GM12878 (cell line): ENCODE results near the gene BCKDK. TPM values are rescaled to one million over a fixed set of nuclear protein-coding genes. Genes with fewer than 3 reads are reported as not detected.
A peak's percentile ranks its signal among the peaks of the same experiment; 100 is the strongest.

Experiments used
- ATAC-seq: fragments of 200-7000 bp; cut with Tn5 transposase; 3 replicates; pipeline ENCODE4 v1.9.1; 2020; ENCODE audit warnings: mild to moderate bottlenecking, moderate library complexity
- BruUV-seq: library from RNA; stranded (reverse); fragments of 400-500 nt; replicated peaks from 2 replicates; lab custom pipeline; 2021; lab: Mats Ljungman, UMichigan
- CTCF ChIA-PET: fragments of 300-600 bp; sonication (Branson Sonifier 250); formaldehyde crosslinking; extraction: SDS; loops from one replicate; lab custom pipeline; 2021; ENCODE audit warnings: inconsistent platforms; lab: Yijun Ruan, JAX
- POLR2A ChIA-PET: fragments of 350-600 bp; formaldehyde crosslinking; extraction: SDS; loops from one replicate; lab custom pipeline; 2021; ENCODE audit warnings: inconsistent platforms; lab: Charles Lee
- RAD21 ChIA-PET: fragments of 300-600 bp; sonication (Branson Sonifier 250); formaldehyde crosslinking; loops from one replicate; lab custom pipeline; 2023; ENCODE audit warnings: antibody characterized with exemption; ENCODE audit not compliant: unreplicated experiment; lab: Charles Lee
- SMC1A ChIA-PET: fragments of 300-600 bp; sonication (Branson Sonifier 250); formaldehyde crosslinking; loops from one replicate; lab custom pipeline; 2023; ENCODE audit not compliant: unreplicated experiment, uncharacterized antibody; lab: Charles Lee
- DNase-seq: peaks from one replicate; pipeline ENCODE4 v3.0.0-alpha.2; 2011; ENCODE audit warnings: low read depth, low spot score
- FAIRE-seq: peaks from 3 replicates; lab custom pipeline; 2011; peaks lifted over from hg19 to GRCh38; lab: Jason Lieb, UNC
- H2AFZ ChIP-seq: 2 replicates; pipeline ENCODE4 v1.6.0; 2011; ENCODE audit warnings: low read depth, low read length, control low read depth; ENCODE audit not compliant: control insufficient read depth
- H3K27ac ChIP-seq: 2 replicates; pipeline ENCODE4 v1.5.1; 2011; ENCODE audit warnings: control low read depth; ENCODE audit not compliant: control insufficient read depth, insufficient read depth
- H3K27me3 ChIP-seq, 2 experiments: replicated peaks in 1 of 2; 2 replicates each; pipeline versions ENCODE4 v1.6.0 to v1.6.1; 2011; ENCODE audit warnings: low read length in 1 of 2; ENCODE audit not compliant: control insufficient read depth in 2 of 2, insufficient read depth in 2 of 2
- H3K36me3 ChIP-seq, 2 experiments: 2 replicates each; pipeline ENCODE4 v1.5.1; 2011; ENCODE audit warnings: low read length in 1 of 2; ENCODE audit not compliant: control insufficient read depth in 2 of 2, insufficient read depth in 2 of 2
- H3K4me1 ChIP-seq: 2 replicates; pipeline ENCODE4 v1.6.1; 2011; ENCODE audit warnings: mild to moderate bottlenecking, low read length, moderate library complexity, mixed read lengths; ENCODE audit not compliant: control insufficient read depth, insufficient read depth
- H3K4me2 ChIP-seq: 2 replicates; pipeline ENCODE4 v1.6.0; 2011; ENCODE audit warnings: control low read depth; ENCODE audit not compliant: control insufficient read depth, insufficient read depth
- H3K4me3 ChIP-seq: fragments of 200-600 bp; sonication (generic); 2 replicates; pipeline ENCODE4 v1.5.1; 2016
- H3K79me2 ChIP-seq: 2 replicates; pipeline ENCODE4 v1.6.0; 2011; ENCODE audit warnings: low read length; ENCODE audit not compliant: control insufficient read depth, insufficient read depth
- H3K9ac ChIP-seq: 2 replicates; pipeline ENCODE4 v1.8.0; 2011; ENCODE audit warnings: low read length, control low read depth, mixed read lengths; ENCODE audit not compliant: control insufficient read depth, insufficient read depth
- H3K9me3 ChIP-seq: replicated peaks from 3 replicates; pipeline ENCODE4 v1.5.1; 2011; ENCODE audit warnings: mild to moderate bottlenecking, low read length; ENCODE audit not compliant: control insufficient read depth, insufficient read depth
- H4K20me1 ChIP-seq: 2 replicates; pipeline ENCODE4 v1.6.0; 2011; ENCODE audit not compliant: control insufficient read depth, insufficient read depth
- TCF12 ChIP-seq: IDR thresholded peaks from 2 replicates; pipeline ENCODE4 v1.6.1; 2011; ENCODE audit warnings: low read depth, mild to moderate bottlenecking, low read length
- USF2 ChIP-seq: IDR thresholded peaks from 2 replicates; pipeline ENCODE4 v1.6.1; 2011; ENCODE audit warnings: low read depth, low read length, improper control_type of control experiment, borderline replicate concordance
- ZZZ3 ChIP-seq: IDR thresholded peaks from 2 replicates; pipeline ENCODE4 v1.6.1; 2011; ENCODE audit warnings: low read depth; ENCODE audit not compliant: control insufficient read depth, insufficient read length
- WGBS: methylation state at CpG from one replicate; pipeline ENCODE4 v1.1.6; 2016; ENCODE audit warnings: low lambda C conversion rate; ENCODE audit not compliant: insufficient replicate concordance, insufficient coverage; ENCODE audit errors: missing lambda C conversion rate; 5-methylcytosine and 5-hydroxymethylcytosine counted together
- in situ Hi-C: fragments of 300-500 bp; cut with MboI; formaldehyde crosslinking; loops from 9 replicates; pipeline ENCODE4 v1.14.3; 2018; ENCODE audit warnings: mixed read lengths
- intact Hi-C: fragments of 100-400 bp; cut with micrococcal nuclease; formaldehyde crosslinking; loops from one replicate; pipeline ENCODE4 v1.14.2; 2022; ENCODE audit not compliant: unreplicated experiment
- polyA plus RNA-seq, 11 experiments: library from polyadenylated mRNA; depleted of rRNA in 4 of 11; unstranded in 6 of 11; stranded (reverse) in 5 of 11; fragments of >200 nt; fragmentation: Nextera tagmentation in 4 of 11; fragmentation: Illumina TruSeq in 1 of 11; extraction: Ambion mirVana in 4 of 11; extraction: Trizol in 1 of 11; gene quantifications; 1 replicate in 1 of 11; 2 replicates in 10 of 11; pipeline versions ENCODE4 v1.2.1 to v1.2.3, GENCODE V29; 2011 to 2016; ENCODE audit warnings: inconsistent platforms in 2 of 11, missing spikeins in 2 of 11, low read depth in 1 of 11
- total RNA-seq, 4 experiments: library from RNA; depleted of rRNA in 3 of 4; stranded (reverse); fragments of >200 nt in 3 of 4; fragmentation: Illumina TruSeq in 1 of 4; extraction: Trizol in 1 of 4; gene quantifications; 2 replicates each; pipeline versions ENCODE4 v1.2.1 to v1.2.3, GENCODE V29; 2013 to 2021

The BCKDK gene
- total and polyA plus RNA-seq, 10 of the 15 experiments (the other 5 are each of a cell fraction or from before 2014, with no cell fraction given) = 0.68 to 56.6 (median 32.8) TPM

- no peak for TF ChIP-seq USF2
Measured at GRCh38 chr16:31129568-31130335, 21.6 kb downstream of the BCKDK start (continued).

- TF ChIP-seq TCF12 (no peak), ZZZ3 (no peak)
- TF ChIP-seq, all 136 proteins: peak for 0
- ChIA-PET CTCF (no interaction called here), RAD21 (interaction anchor here (0.5 kb wide), 2 partner anchors 21 to 36 kb away, joined by 3 read pairs; partner anchors contain the start of gene VKORC1), SMC1A (no interaction called here), POLR2A (no interaction called here)
- H4K20me1 ChIP-seq = no peaks in the 10 kb centered on the region
- no peak overlapping the region for H3K4me3 ChIP-seq
- DNase-seq = no peak
- BruUV-seq = TSS peak; percentile 65
- no peaks in the 10 kb centered on the region for H3K27me3 ChIP-seq
- in situ Hi-C loops (no loop called here), intact Hi-C loops (no loop called here)
- H3K27ac ChIP-seq = no peak overlapping the region
- ATAC-seq = no peak
- no peaks in the 10 kb centered on the region for H3K4me1 ChIP-seq
- H3K4me2 ChIP-seq = no peak overlapping the region
- no peak overlapping the region for H2AFZ ChIP-seq
- H3K9ac ChIP-seq = no peak overlapping the region
- WGBS = 98% methylated on average over 10 of the region's 10 CpGs
- H3K9me3 ChIP-seq = no peaks in the 10 kb centered on the region
- no peaks in the 10 kb centered on the region; a peak in 2 of 4 replicates for H3K36me3 ChIP-seq
- no peaks in the 10 kb centered on the region for H3K79me2 ChIP-seq
- no peak for FAIRE-seq
Measured at GRCh38 chr16:31130336-31130891, 22.2 kb downstream of the BCKDK start.
